GM21737 (cell line): Measurements from ENCODE around the gene CLEC14A.

Experiments
- ATAC-seq: cut with Tn5 transposase; IDR thresholded peaks from one replicate; pipeline ENCODE4 v1.9.1; 2021; ENCODE audit warnings: mild to moderate bottlenecking, moderate library complexity; ENCODE audit not compliant: unreplicated experiment

Gene CLEC14A

DNA sequence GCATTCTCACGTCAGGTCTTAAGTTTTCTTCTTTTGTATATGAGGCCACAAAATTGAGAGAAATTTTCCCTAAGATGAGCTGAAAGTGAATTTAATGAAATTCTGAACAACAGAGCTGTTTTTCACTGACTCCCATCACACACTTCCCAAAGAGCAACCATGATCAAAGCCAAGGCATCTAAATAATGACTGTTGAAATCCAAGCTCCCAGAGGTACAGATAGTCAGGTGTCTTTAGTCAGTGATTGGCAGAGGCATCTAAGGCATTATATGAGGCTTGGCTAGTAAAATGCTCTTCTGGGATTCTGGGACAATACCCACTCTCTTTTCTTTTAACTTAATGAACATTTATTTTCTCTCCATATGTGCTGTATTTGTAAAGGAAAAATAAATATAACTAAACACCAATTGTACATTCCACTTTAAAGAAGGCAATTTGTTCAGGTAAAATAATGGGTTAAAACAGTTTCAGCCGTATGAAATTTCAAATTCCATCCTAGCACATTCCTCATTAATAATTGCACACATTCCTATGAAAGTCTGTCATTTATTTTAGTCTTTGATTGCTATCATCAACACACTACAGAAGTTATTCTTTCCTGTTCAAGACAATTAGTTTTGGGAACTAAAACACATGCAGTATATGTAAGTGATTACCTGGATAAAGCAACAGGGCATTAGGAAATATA lies 49.1 kb downstream of the CLEC14A start:
- no peak for ATAC-seq

DNA sequence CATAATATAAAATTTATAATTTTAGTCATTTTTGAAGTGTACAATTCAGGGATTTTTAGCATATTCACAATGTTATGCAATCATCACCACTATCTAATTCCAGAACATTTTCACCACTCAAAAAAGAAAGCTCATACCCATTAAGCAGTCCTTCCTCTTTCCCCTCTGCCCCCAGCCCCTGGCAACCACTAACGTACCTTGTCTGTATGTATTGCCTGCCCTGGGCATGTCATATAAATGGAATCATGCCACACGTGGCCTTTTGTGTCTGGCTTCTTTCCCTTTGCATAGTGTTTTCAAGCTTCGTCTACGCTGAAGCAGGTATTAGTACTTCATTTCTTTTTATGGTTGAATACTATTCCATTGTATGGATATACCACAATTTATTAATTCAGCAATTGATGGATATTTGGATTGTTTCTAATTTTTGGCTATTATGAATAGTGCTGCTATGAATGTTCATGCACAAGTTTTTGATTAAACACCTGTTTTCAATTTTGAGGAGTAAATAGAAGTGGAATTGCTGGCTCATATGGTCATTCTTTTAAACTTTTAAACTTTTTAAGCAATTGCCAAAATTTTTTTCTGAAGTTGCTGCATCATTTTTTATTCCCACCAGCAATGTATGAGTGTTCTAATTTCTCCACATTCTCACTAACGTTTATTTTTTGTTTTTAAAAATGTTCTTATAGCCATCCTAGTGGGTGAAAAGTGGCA lies 49.8 kb downstream of the CLEC14A start:
- ATAC-seq, result no peak

- no peak for ATAC-seq
Observed at GRCh38 chr14:38205119-38205813, 50.6 kb downstream of the CLEC14A start.

DNA sequence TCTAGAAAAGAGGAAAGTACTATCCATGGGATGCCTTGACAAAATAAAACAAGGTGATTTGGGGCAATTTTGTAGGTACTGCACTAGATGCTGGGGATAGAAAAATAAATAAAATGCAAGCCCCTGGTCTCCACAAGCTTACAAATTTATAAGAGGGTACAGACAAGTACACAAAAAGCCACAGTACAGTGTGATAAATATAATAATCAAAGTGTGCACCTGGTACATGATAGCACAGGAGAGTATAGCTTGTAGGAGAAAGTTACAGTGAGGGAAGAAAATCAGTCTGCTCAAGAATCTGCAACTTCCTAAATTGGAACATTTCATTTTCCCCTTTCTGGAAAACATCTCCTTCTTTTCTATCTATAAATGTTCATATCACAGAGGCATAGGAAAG lies 51.2 kb downstream of the CLEC14A start:
- ATAC-seq, result no peak
